Ovary (tissue), 3 donors: ENCODE results near the gene C6orf47.

Experiments
- CTCF ChIP-seq, 3 donors: fragments of 450-650 bp in 2 of 3; fragments of 200-600 bp in 1 of 3; IDR thresholded peaks; one replicate each; pipeline versions ENCODE4 v1.5.1 to v1.8.0; 2016 to 2022; ENCODE audit warnings: antibody characterized with exemption in 3 of 3, mild to moderate bottlenecking in 1 of 3
- EP300 ChIP-seq: sonication (generic); formaldehyde crosslinking; IDR thresholded peaks from one replicate; pipeline ENCODE4 v1.6.1; 2017; ENCODE audit warnings: antibody characterized with exemption
- POLR2A ChIP-seq: fragments of 450-650 bp; IDR thresholded peaks from one replicate; pipeline ENCODE4 v1.6.1; 2017; ENCODE audit warnings: antibody characterized with exemption, mild to moderate bottlenecking, moderate library complexity
- donor health status: DM: no; HTN: no; CAD: no.

- TF ChIP-seq CTCF (IDR thresholded peaks at IDR 0.05) (no peak), EP300 (no peak), POLR2A (no peak)
Measured at GRCh38 chr6:31697555-31697954, 37.0 kb upstream of the C6orf47 start.
